ENCODE data around the gene BOD1. TPM values are rescaled to one million over a fixed set of nuclear protein-coding genes. Genes with fewer than 3 reads are reported as not detected.
A peak's percentile ranks its signal among the peaks of the same experiment; 100 is the strongest.

The BOD1 gene
- total and polyA plus RNA-seq, 9 of the 15 experiments (the other 6 are each of a cell fraction or from before 2014, with no cell fraction given), result 10.1 to 31.6 (median 22.6) TPM

- no peak for TF ChIP-seq CUX1 (CRISPR knock-in tag; IDR thresholded peaks at IDR 0.05)
- TF ChIP-seq PCBP1 (IDR thresholded peaks at IDR 0.05; ENCODE audit: low read depth, low read length, poor library complexity, severe bottlenecking), result no peak
- TF ChIP-seq POLR2A (conservative IDR thresholded peaks at IDR 0.05), result no peak
- TF ChIP-seq IRF1 (CRISPR knock-in tag; IDR thresholded peaks at IDR 0.05; ENCODE audit: borderline replicate concordance), result no peak
- TF ChIP-seq ESRRA (IDR thresholded peaks at IDR 0.05; ENCODE audit: borderline replicate concordance, low read depth), result no peak
- peak; percentile 58; the same call in 1 of the 2 replicates for TF ChIP-seq FOXJ2 (tag; IDR thresholded peaks at IDR 0.05)
- no peak for TF ChIP-seq YY1 (IDR thresholded peaks at IDR 0.05; ENCODE audit: borderline replicate concordance in 1 of 3, control insufficient read depth in 1 of 3, extremely low read depth in 1 of 3, insufficient read depth in 3 of 3, insufficient read length in 1 of 3, insufficient replicate concordance in 2 of 3, low read depth in 1 of 3, low read length in 2 of 3)
- TF ChIP-seq USF1 (CRISPR knock-in tag; IDR thresholded peaks at IDR 0.05), result peak; percentile 74
- TF ChIP-seq NFRKB (IDR thresholded peaks at IDR 0.05; ENCODE audit: low read depth), result 0 out of 2 replicates have a peak, but pooled peaks have one; percentile 32
- TF ChIP-seq DMBX1 (CRISPR knock-in tag; IDR thresholded peaks at IDR 0.05; ENCODE audit: borderline replicate concordance), result no peak
- TF ChIP-seq ZNF507 (tag; conservative IDR thresholded peaks at IDR 0.05), result no peak
- TF ChIP-seq ZNF644 (tag; IDR thresholded peaks at IDR 0.05; ENCODE audit: low read depth), result no peak
- no peak for TF ChIP-seq ZNF655 (CRISPR knock-in tag; IDR thresholded peaks at IDR 0.05)
- TF ChIP-seq ZNF408 (CRISPR knock-in tag; IDR thresholded peaks at IDR 0.05; ENCODE audit: low read depth), result no peak
- no peak for TF ChIP-seq HNRNPH1 (optimal IDR thresholded peaks at IDR 0.05; ENCODE audit: low read depth, low read length)
- no peak for TF ChIP-seq MBD2 (IDR thresholded peaks at IDR 0.05; ENCODE audit: borderline replicate concordance, low read depth)
- no peak for TF ChIP-seq LEF1 (IDR thresholded peaks at IDR 0.05)
- no peak for TF ChIP-seq ZSCAN29 (IDR thresholded peaks at IDR 0.05)
- 0 out of 2 replicates have a peak, but pooled peaks have one; percentile 50 for TF ChIP-seq ZNF589 (CRISPR knock-in tag; IDR thresholded peaks at IDR 0.05; ENCODE audit: low read depth)
- TF ChIP-seq TCFL5 (CRISPR knock-in tag; conservative IDR thresholded peaks at IDR 0.05), result no peak
Observed at GRCh38 chr5:173625673-173626504, 9.4 kb upstream of the BOD1 start (continued).

Data from K562 (cell line).